ENCODE data around the gene NFATC2.

Gene NFATC2

GRCh38 chr20:51526754-51527153 is 15.8 kb downstream of the NFATC2 start:
- ChIA-PET CTCF (interaction anchor here (1.0 to 1.4 kb wide), 3 partner anchors 68 to 539 kb away, joined by 3 to 4 read pairs (median 4); no protein-coding TSS in a partner anchor), POLR2A (no interaction called here)
- no peak for TF ChIP-seq CTCF (IDR thresholded peaks at IDR 0.05; ENCODE audit: insufficient read depth, low read length, missing control alignments)
- H3K4me3 ChIP-seq (ENCODE audit: low read depth, low read length) = no peak overlapping the region
- DNase-seq (ENCODE audit: low read depth, low spot score) = no peak

GRCh38 chr20:51526106-51526470 is 16.4 kb downstream of the NFATC2 start:
- ChIA-PET POLR2A (no interaction called here), CTCF (interaction anchor here (1.2 to 1.4 kb wide), 2 partner anchors 75 to 539 kb away, joined by 3 to 4 read pairs; no protein-coding TSS in a partner anchor)
- H3K4me3 ChIP-seq (ENCODE audit: low read depth, low read length) = no peak overlapping the region
- TF ChIP-seq CTCF (IDR thresholded peaks at IDR 0.05; ENCODE audit: insufficient read depth, low read length, missing control alignments) = no peak
- DNase-seq (ENCODE audit: low read depth, low spot score) = no peak

- TF ChIP-seq CTCF (IDR thresholded peaks at IDR 0.05; ENCODE audit: insufficient read depth, low read length, missing control alignments) = no peak
- no peak for DNase-seq (ENCODE audit: low read depth, low spot score)
- CTCF ChIA-PET = interaction anchor here (1.2 kb wide), 1 partner anchor 75 kb away, joined by 3 read pairs; no protein-coding TSS in a partner anchor
- POLR2A ChIA-PET = no interaction called here
- H3K4me3 ChIP-seq (ENCODE audit: low read depth, low read length) = no peak overlapping the region
Observed at GRCh38 chr20:51525241-51526105, 17.0 kb downstream of the NFATC2 start.

GRCh38 chr20:51523276-51524013 is 19.1 kb downstream of the NFATC2 start:
- TF ChIP-seq CTCF (IDR thresholded peaks at IDR 0.05; ENCODE audit: insufficient read depth, low read length, missing control alignments) = no peak
- ChIA-PET CTCF (no interaction called here), POLR2A (no interaction called here)
- H3K4me3 ChIP-seq (ENCODE audit: low read depth, low read length) = no peak overlapping the region
- DNase-seq (ENCODE audit: low read depth, low spot score) = no peak

- no peak for TF ChIP-seq CTCF (IDR thresholded peaks at IDR 0.05; ENCODE audit: insufficient read depth, low read length, missing control alignments)
- H3K4me3 ChIP-seq (ENCODE audit: low read depth, low read length) = no peak overlapping the region
- CTCF ChIA-PET = no interaction called here
- POLR2A ChIA-PET = no interaction called here
- DNase-seq (ENCODE audit: low read depth, low spot score) = no peak
Observed at GRCh38 chr20:51522207-51522606, 20.3 kb downstream of the NFATC2 start.

GRCh38 chr20:51517839-51518238 is 24.7 kb downstream of the NFATC2 start:
- CTCF ChIA-PET = interaction anchor here (1.5 kb wide), 1 partner anchor 8 kb away, joined by 4 read pairs; no protein-coding TSS in a partner anchor
- no peak overlapping the region for H3K4me3 ChIP-seq (ENCODE audit: low read depth, low read length)
- DNase-seq (ENCODE audit: low read depth, low spot score) = no peak
- no peak for TF ChIP-seq CTCF (IDR thresholded peaks at IDR 0.05; ENCODE audit: insufficient read depth, low read length, missing control alignments)
- POLR2A ChIA-PET = no interaction called here
